H9 (cell line): ENCODE measurements around the gene FLT1. TPM values are rescaled to one million over a fixed set of nuclear protein-coding genes. Genes with fewer than 3 reads are reported as not detected.

ENCODE experiments used
- DNase-seq: peaks from one replicate; pipeline ENCODE4 v3.0.0-alpha.2; 2017
- H2AFZ ChIP-seq: one replicate; pipeline ENCODE4 v1.6.1; 2013; ENCODE audit warnings: mild to moderate bottlenecking, low read length, control low read depth, moderate library complexity
- H2AK5ac ChIP-seq: 2 replicates; pipeline ENCODE4 v1.6.1; 2013; ENCODE audit warnings: low read length, control low read depth, mixed read lengths; ENCODE audit not compliant: insufficient read length
- H2BK120ac ChIP-seq: one replicate; pipeline ENCODE4 v1.6.1; 2013; ENCODE audit warnings: low read depth, mild to moderate bottlenecking, low read length, control low read depth, inconsistent platforms; ENCODE audit not compliant: poor library complexity, severe bottlenecking
- H2BK12ac ChIP-seq: 2 replicates; pipeline ENCODE4 v1.6.1; 2013; ENCODE audit warnings: low read length, control low read depth, mixed read lengths, low read depth; ENCODE audit not compliant: insufficient read length
- H2BK15ac ChIP-seq: 2 replicates; pipeline ENCODE4 v1.6.1; 2013; ENCODE audit warnings: low read depth, low read length, control low read depth
- H2BK20ac ChIP-seq: one replicate; pipeline ENCODE4 v1.6.1; 2013; ENCODE audit warnings: low read depth, mild to moderate bottlenecking, low read length, control low read depth, inconsistent platforms; ENCODE audit not compliant: poor library complexity, severe bottlenecking
- H2BK5ac ChIP-seq: 2 replicates; pipeline ENCODE4 v1.6.1; 2013; ENCODE audit warnings: low read length, control low read depth, mixed read lengths; ENCODE audit not compliant: insufficient read length
- H3K14ac ChIP-seq: 2 replicates; pipeline ENCODE4 v1.6.1; 2013; ENCODE audit warnings: low read length, control low read depth; ENCODE audit not compliant: insufficient read depth
- H3K18ac ChIP-seq: 2 replicates; pipeline ENCODE4 v1.6.1; 2013; ENCODE audit warnings: low read depth, mild to moderate bottlenecking, mixed read lengths, low read length, control low read depth; ENCODE audit not compliant: insufficient read length
- H3K23ac ChIP-seq: 2 replicates; pipeline ENCODE4 v1.6.1; 2013; ENCODE audit warnings: low read length, control low read depth, mixed read lengths, low read depth; ENCODE audit not compliant: insufficient read length
- H3K23me2 ChIP-seq: 2 replicates; pipeline ENCODE4 v1.6.1; 2013; ENCODE audit warnings: low read depth, mild to moderate bottlenecking, mixed read lengths, low read length, control low read depth; ENCODE audit not compliant: insufficient read length, poor library complexity, severe bottlenecking
- H3K27ac ChIP-seq: 2 replicates; pipeline ENCODE4 v1.5.1; 2013; ENCODE audit warnings: low read length, control low read depth, mixed read lengths, low read depth; ENCODE audit not compliant: insufficient read length
- H3K27me3 ChIP-seq: 2 replicates; pipeline ENCODE4 v1.6.1; 2013; ENCODE audit warnings: low read length, control low read depth, inconsistent platforms; ENCODE audit not compliant: insufficient read depth
- H3K4ac ChIP-seq: 2 replicates; pipeline ENCODE4 v1.6.1; 2013; ENCODE audit warnings: low read depth, mild to moderate bottlenecking, control low read depth, inconsistent platforms, low read length, moderate library complexity
- H3K4me1 ChIP-seq: 2 replicates; pipeline ENCODE4 v1.6.1; 2013; ENCODE audit warnings: low read length, control low read depth, inconsistent platforms; ENCODE audit not compliant: insufficient read depth
- H3K4me2 ChIP-seq: 2 replicates; pipeline ENCODE4 v1.6.1; 2013; ENCODE audit warnings: low read length, control low read depth, mixed read lengths; ENCODE audit not compliant: insufficient read length, insufficient read depth
- H3K56ac ChIP-seq: 2 replicates; pipeline ENCODE4 v1.6.1; 2013; ENCODE audit warnings: low read depth, mild to moderate bottlenecking, mixed read lengths, low read length, control low read depth; ENCODE audit not compliant: insufficient read length
- H3K79me1 ChIP-seq: 2 replicates; pipeline ENCODE4 v1.6.1; 2013; ENCODE audit warnings: low read depth, mild to moderate bottlenecking, moderate library complexity, low read length, control low read depth, inconsistent platforms; ENCODE audit not compliant: insufficient read depth, poor library complexity, severe bottlenecking
- H3K79me2 ChIP-seq: 2 replicates; pipeline ENCODE4 v1.6.1; 2013; ENCODE audit warnings: low read length, control low read depth, inconsistent platforms; ENCODE audit not compliant: insufficient read depth
- H3K9ac ChIP-seq: 2 replicates; pipeline ENCODE4 v1.6.1; 2013; ENCODE audit warnings: low read length, control low read depth, mixed read lengths; ENCODE audit not compliant: insufficient read length; ENCODE audit errors: extremely low read depth
- H3K9me3 ChIP-seq: one replicate; pipeline ENCODE4 v1.6.1; 2013; ENCODE audit warnings: low read depth, low read length, inconsistent platforms; ENCODE audit not compliant: control insufficient read depth
- H3T11ph ChIP-seq: one replicate; pipeline ENCODE4 v1.6.1; 2013; ENCODE audit warnings: mild to moderate bottlenecking, low read length, control low read depth, inconsistent platforms
- H4K20me1 ChIP-seq: one replicate; pipeline ENCODE4 v1.6.1; 2013; ENCODE audit not compliant: control insufficient read depth, insufficient read length, insufficient read depth
- H4K5ac ChIP-seq: 2 replicates; pipeline ENCODE4 v1.6.1; 2013; ENCODE audit warnings: low read depth, mild to moderate bottlenecking, mixed read lengths, low read length, control low read depth; ENCODE audit not compliant: insufficient read length
- H4K8ac ChIP-seq: replicated peaks from 2 replicates; pipeline ENCODE4 v1.6.1; 2013; ENCODE audit warnings: low read length, control low read depth, mixed read lengths, low read depth; ENCODE audit not compliant: insufficient read length
- H4K91ac ChIP-seq: 2 replicates; pipeline ENCODE4 v1.6.1; 2013; ENCODE audit warnings: low read depth, mild to moderate bottlenecking, moderate library complexity, mixed read lengths, low read length, control low read depth; ENCODE audit not compliant: insufficient read length
- H3K27ac Mint-ChIP-seq, 3 experiments: 2 replicates in 2 of 3; 3 replicates in 1 of 3; pipeline ENCODE4 v1.8.0; 2020 to 2021; ENCODE audit warnings: mixed read lengths in 3 of 3, mild to moderate bottlenecking in 1 of 3, moderate library complexity in 1 of 3
- H3K27me3 Mint-ChIP-seq: 2 replicates; pipeline ENCODE4 v1.8.0; 2021; ENCODE audit warnings: low read depth, mild to moderate bottlenecking, moderate library complexity, mixed read lengths
- H3K36me3 Mint-ChIP-seq, 3 experiments: 2 replicates in 2 of 3; 3 replicates in 1 of 3; pipeline ENCODE4 v1.8.0; 2020 to 2021; ENCODE audit warnings: low read depth in 3 of 3, mixed read lengths in 3 of 3; ENCODE audit not compliant: insufficient read depth in 1 of 3
- H3K4me1 Mint-ChIP-seq, 2 experiments: 2 replicates each; pipeline ENCODE4 v1.8.0; 2020; ENCODE audit warnings: mixed read lengths in 2 of 2
- H3K4me3 Mint-ChIP-seq, 2 experiments: 2 replicates in 1 of 2; 3 replicates in 1 of 2; pipeline ENCODE4 v1.8.0; 2020 to 2021; ENCODE audit warnings: mild to moderate bottlenecking in 2 of 2, mixed read lengths in 2 of 2, moderate library complexity in 1 of 2
- H3K9me3 Mint-ChIP-seq, 2 experiments: 2 replicates in 1 of 2; 3 replicates in 1 of 2; pipeline ENCODE4 v1.8.0; 2020; ENCODE audit warnings: mild to moderate bottlenecking in 2 of 2, mixed read lengths in 2 of 2, moderate library complexity in 1 of 2
- WGBS: extraction: QIAGEN DNeasy Blood & Tissue Kit; methylation state at CpG from one replicate; pipeline ENCODE4 v1.1.7; 2013; ENCODE audit warnings: missing lambda C conversion rate, low lambda C conversion rate, mixed read lengths; ENCODE audit not compliant: insufficient read length; ENCODE audit errors: extremely low coverage; 5-methylcytosine and 5-hydroxymethylcytosine counted together
- total RNA-seq: library from RNA; stranded (reverse); gene quantifications from 2 replicates; pipeline ENCODE4 v1.2.1, GENCODE V29; 2021
- TF ChIP-seq, protein P1 (sequence below): fragments of 200-600 bp; sonication (generic); conservative IDR thresholded peaks from 3 replicates; pipeline ENCODE4 v1.8.0; 2021; ENCODE audit warnings: antibody characterized with exemption, mild to moderate bottlenecking

FLT1 gene
- total RNA-seq, 1 experiment from 2014 or later = 84.1 TPM

GRCh38 chr13:28337166-28338005, 157.5 kb downstream of the FLT1 start:
- no CpG with 5 or more reads among the region's 4 CpGs for WGBS

More at GRCh38 chr13:28337166-28338005, 157.5 kb downstream of the FLT1 start:
- Histone ChIP-seq H3K27ac (no peak overlapping the region), H3K18ac (no peak overlapping the region), H3K4me1 (no peaks in the 10 kb centered on the region), H2BK12ac (no peak overlapping the region), H2BK5ac (no peak overlapping the region), H3K23ac (no peak overlapping the region), H2AFZ (no peak overlapping the region), H4K5ac (no peak overlapping the region), H2BK15ac (no peak overlapping the region), H3K9ac (no peak overlapping the region), H4K20me1 (no peaks in the 10 kb centered on the region), H2AK5ac (no peak overlapping the region), H4K91ac (no peak overlapping the region), H3K79me2 (no peaks in the 10 kb centered on the region), H3K27me3 (no peaks in the 10 kb centered on the region), H4K8ac (no peak overlapping the region), H3T11ph (no peak overlapping the region), H3K4ac (no peak overlapping the region), H3K14ac (no peak overlapping the region), H3K9me3 (no peaks in the 10 kb centered on the region), H3K4me2 (no peak overlapping the region), H3K56ac (no peak overlapping the region), H3K23me2 (no peaks in the 10 kb centered on the region), H2BK120ac (no peak overlapping the region), H2BK20ac (no peak overlapping the region), H3K79me1 (no peaks in the 10 kb centered on the region)
- Mint-ChIP-seq H3K4me3 (no peak overlapping the region), H3K9me3 (no peaks in the 10 kb centered on the region), H3K27me3 (no peaks in the 10 kb centered on the region), H3K27ac (peak overlapping the region in 1 of 3 experiments; percentile 35; a peak in 1 of 7 replicates), H3K4me1 (peaks cover 10 to 15% of the 10 kb centered on the region in 2 experiments), H3K36me3 (peaks cover 7 to 27% (median 24%) of the 10 kb centered on the region in 3 experiments; a peak in 5 of 7 replicates)
- TF ChIP-seq, protein P1, sequence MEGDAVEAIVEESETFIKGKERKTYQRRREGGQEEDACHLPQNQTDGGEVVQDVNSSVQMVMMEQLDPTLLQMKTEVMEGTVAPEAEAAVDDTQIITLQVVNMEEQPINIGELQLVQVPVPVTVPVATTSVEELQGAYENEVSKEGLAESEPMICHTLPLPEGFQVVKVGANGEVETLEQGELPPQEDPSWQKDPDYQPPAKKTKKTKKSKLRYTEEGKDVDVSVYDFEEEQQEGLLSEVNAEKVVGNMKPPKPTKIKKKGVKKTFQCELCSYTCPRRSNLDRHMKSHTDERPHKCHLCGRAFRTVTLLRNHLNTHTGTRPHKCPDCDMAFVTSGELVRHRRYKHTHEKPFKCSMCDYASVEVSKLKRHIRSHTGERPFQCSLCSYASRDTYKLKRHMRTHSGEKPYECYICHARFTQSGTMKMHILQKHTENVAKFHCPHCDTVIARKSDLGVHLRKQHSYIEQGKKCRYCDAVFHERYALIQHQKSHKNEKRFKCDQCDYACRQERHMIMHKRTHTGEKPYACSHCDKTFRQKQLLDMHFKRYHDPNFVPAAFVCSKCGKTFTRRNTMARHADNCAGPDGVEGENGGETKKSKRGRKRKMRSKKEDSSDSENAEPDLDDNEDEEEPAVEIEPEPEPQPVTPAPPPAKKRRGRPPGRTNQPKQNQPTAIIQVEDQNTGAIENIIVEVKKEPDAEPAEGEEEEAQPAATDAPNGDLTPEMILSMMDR = no peak
- no peak for DNase-seq
